GM21360 (cell line): Measurements from ENCODE around the gene S100A10.

Source experiments
- ATAC-seq: cut with Tn5 transposase; IDR thresholded peaks from one replicate; pipeline ENCODE4 v1.9.1; 2021; ENCODE audit warnings: mild to moderate bottlenecking, moderate library complexity; ENCODE audit not compliant: unreplicated experiment

The S100A10 gene

GRCh38 chr1:152013664-152014237 lies 20.1 kb upstream of the S100A10 start:
- ATAC-seq, result no peak

DNA sequence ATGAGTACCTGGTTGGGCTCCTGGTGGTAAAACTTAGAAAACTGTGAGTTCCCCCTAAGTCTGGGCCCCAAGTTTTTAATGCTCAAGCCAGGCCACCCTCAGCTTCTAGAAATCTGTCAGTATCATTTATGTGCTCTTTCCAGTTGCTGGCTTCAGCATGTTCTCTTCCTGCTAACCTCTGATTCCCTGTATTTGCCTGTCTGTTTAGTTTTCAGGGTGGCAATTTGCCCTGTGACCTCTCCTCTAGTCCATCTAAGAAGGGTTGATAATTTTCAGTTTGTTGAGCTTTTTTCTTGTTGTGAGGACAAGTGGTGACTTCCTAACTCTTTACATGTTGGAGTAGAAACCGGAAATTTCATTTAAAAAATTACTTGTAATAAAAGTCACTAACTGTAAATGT lies 16.0 kb upstream of the S100A10 start:
- ATAC-seq, result no peak

DNA sequence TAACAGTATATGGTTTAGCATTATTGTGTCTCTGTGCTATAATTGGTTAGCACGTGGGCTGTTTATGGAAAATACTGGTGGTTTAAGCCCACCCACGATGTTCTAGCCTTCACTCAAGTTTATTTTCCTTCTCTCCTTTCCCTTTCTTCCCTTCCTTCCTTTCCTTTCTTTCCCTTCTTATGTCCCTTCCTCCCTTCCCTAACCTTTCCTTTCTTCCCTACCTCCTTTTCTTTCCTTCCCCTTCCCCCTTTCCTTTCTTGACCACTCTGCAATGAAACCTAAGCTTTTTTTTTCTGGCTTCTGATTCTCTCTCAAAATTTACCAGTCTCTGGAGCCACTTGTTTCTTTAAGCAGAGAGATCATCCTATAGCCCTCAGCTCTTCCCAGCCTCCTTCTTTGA lies 13.4 kb upstream of the S100A10 start:
- no peak for ATAC-seq

DNA sequence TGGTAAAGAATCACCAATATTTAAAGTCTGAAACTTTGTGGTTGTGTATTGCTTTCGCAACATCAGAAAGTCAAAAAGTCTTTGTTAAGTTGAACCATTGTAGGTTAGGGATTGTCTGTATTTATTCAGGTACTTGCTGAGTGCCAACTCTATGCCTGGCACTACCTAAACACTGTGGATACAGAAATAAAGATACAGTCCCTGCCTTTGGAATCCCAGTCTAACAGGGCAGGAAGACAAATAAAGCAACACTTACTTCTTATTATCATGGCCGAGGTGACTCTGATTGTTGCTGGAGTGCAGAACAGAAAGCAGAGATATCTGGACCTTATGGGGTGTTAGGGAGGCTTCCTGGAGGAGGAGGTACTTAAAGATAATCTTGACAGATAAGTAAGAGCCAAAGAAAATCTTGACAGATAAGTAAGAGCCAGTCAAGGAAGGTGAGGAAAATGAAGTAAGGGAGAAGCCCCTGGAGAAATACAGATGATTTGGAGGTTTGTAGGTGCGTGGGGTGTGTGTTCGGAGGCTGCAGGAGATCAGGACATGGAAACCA lies 11.8 kb upstream of the S100A10 start:
- ATAC-seq, result no peak

GRCh38 chr1:152003846-152004442 lies 10.3 kb upstream of the S100A10 start:
- no peak for ATAC-seq

DNA sequence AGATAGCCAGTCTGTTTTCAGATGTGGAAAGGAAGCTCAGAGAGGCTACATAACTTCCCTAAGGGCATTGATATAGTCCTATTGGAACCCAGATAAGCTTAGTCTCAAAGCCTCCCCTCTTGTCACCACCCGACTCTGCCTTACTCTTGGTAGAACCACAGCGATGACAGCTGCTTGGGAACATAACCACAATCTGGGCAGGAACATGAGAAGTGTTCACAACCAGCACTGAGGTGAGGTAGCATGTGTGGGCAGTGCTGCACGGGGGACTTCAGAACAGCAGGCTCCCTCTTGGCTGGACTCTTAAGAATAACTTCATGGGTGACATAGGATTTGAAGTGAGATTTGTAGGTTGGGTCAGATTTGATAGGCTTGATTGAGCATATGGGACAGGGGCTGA lies 9.3 kb upstream of the S100A10 start:
- ATAC-seq, result no peak

DNA sequence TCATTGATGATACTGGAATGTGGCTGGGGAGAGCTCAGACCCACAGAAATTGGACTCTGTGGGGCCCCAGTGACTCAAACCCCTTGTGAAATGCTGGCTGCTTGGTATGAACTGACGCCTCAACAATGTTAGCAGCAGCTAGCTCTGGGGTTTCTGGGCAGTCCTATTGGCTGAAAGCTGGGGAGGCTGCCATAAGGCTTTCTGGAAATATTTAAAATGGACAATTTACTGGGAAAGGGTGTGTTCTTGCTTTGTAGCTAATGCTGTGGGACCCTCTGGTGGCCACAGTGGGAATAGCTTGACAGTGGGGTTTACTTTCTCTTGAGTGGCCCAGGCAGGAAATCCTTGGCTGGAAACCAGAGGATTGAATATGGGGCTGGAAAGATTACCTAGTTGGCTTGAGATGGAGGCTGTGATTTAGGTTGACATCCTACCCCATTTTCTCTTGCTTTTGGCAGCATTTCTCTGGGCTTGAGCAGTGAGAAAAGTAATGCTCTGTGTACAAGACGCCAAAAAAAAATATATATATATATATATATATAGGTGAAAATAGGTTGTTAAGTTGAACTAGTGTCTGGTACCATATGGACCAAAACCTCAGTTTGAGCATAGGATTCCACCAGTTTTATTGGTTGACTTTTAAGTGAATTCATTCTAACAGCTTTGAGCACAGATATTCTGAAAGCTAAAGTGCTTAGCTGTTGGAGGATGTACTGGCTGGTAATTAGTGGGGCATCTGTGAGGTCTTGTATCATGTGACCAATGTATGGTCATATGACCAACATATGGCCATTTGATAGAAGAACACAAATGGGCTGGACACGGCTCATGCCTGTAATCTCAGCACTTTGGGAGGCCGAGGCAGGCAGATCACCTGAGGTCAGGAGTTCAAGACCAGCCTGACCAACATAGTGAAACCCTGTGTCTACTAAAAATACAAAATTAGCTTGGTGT lies 8.2 kb upstream of the S100A10 start:
- ATAC-seq, result no peak

DNA sequence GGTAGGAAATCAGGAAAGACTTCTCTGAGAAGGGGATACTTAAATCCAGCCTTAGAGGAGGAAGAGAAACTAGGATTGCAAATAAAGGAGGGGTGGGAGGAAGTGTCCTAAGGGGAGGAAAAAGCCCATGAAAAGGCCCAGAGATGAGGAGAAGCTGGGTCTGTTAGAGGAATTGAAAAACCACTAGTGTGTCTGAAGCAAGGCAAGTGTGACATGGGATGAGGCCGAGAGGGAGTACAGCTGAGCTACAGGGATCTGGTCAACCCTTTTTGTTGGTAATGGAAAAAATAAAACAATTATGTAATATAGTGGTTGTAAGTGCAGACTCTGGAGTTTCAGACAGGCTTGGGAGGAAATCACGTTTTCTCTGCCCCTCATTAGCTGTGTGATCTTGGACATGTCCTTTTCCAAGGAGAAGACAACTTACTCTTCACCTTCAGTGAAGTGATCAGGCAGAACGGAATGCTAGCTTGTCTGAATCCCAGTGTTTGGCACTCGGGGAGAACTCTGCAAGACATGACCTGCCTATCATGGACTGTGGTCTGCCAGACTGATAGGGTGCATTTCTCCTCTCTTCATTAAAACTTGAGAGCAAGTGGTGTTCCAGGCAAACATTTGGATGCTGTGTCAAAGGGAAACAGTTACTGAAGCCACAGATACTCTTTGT lies 7.4 kb upstream of the S100A10 start:
- ATAC-seq, result no peak

GRCh38 chr1:151998611-151999362 lies 5.1 kb upstream of the S100A10 start:
- no peak for ATAC-seq

- ATAC-seq, result no peak
Observed at GRCh38 chr1:151997284-151997570, 3.6 kb upstream of the S100A10 start.

DNA sequence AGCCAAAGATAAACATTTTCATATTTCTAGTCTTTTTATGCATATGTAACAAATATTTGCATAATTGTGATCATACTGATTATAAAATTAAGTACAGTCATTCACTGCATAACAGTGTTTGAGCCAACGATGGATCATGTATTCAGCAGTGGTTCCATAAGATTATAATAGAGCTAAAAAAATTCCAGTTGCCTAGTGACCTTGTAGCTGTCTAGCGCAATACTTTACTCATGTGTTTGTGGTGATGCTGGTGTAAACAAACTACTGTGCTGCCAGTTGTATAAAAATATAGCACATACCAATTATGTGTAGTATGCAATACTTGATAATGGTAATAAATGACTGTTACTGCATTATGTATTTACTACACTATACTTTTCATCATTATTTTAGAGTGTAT lies 2.1 kb upstream of the S100A10 start:
- no peak for ATAC-seq

DNA sequence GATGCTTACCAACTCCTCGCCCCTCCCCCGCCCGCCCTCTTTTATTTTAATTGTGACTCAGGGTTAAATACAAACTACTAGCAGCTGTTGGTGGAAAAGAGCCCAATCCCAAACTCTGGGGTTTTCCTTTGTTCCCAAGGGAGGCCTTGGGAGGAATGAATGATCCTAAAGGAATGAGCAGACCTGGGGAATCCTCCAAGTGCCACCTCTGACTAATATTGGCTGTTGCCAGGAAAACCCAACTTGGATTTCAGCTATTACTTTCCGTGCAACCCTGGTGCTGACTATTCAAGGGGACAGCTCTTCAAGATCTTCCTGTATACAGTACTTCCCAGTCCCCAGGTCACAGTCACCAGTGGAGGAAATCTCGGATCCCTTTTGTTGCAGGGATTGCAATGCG lies 1.3 kb upstream of the S100A10 start:
- ATAC-seq, result no peak

GRCh38 chr1:151993084-151993733 lies 450 bp downstream of the S100A10 start:
- ATAC-seq, result no peak

DNA sequence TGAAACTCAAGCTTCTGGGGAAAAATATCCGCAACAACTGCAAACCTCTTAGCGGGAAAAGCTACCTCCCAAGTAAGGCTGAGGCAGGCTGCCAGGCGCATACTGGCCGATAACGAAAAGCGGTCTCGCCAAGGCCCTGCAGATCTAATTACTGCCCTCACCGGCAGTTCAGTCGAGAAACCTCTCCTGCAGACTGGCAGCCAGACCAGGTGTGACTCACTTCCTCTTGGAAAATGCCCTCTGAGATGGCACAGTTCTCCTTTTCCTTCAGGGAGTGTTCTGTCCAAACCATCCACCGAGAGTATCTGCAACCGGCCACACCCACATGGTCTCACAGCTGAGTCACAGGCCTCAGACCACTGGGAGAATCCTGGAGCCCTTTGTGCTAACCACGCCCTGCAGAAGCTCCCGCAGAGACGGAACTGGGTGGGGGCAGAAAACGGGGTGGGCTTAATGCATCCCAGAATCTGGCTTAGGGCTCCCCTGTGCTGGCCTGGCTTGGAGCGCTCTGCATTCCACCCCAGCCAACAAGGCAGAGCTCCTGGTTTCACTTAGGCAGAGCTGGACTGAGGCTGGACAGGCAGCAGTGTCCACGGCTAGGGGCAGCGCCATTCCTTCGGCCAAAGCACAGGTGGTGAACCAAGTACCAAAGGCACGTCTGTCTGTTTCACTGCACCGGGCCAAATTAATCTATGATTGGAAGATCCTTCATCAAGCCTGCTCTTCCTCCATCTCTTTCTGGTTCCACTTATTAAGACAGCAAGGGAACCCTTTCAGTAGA lies 1.2 kb downstream of the S100A10 start:
- no peak for ATAC-seq

DNA sequence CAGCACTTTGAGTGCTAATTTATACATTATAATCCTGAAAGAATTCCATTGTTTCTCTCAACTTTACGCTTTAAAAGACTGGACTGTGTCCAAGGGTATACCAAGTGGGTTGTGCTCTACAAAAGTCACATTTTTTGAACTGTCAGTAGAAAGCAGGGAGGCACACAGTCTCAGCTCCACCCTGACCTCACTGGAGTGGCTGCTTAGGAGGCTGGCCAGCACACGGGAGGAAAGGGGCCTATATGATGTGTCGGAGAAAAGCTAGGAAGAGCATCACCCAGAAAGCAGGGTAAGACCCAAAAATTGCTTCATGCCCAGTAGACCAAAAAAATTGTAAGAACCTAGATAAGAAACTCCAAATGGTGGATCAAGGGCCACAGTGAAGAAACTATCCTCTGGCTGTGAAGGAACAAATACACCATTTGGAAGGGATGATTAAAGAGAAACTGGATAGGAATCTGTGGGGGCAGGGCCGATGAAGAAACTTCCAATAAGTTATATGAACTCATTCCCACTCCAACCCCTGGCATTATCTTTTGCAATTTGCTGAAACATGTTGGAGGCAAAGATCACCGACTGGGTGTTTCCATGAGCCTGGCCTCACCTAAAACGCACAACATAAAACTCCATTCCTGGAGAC lies 1.9 kb downstream of the S100A10 start:
- no peak for ATAC-seq

DNA sequence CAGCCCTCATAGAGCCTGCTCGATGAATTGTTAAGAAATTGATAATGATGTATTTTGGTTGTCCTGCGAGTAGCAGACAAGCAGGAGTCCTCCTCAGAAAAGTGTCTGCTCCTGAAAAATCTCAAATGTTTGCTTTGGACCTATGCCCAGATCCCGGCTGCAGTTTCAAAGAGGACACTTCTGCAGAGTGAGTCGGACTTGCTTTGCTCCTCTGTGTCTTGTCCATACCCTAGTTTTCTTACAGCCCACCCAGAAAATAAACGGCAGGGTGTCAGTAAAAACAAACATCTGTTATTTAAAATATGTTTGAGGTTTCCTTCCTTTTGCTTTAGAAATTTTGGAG lies 2.8 kb downstream of the S100A10 start:
- ATAC-seq, result no peak

GRCh38 chr1:151990058-151990855 lies 3.4 kb downstream of the S100A10 start:
- ATAC-seq, result no peak

GRCh38 chr1:151989211-151989862 lies 4.3 kb downstream of the S100A10 start:
- ATAC-seq, result no peak
